ENCODE data around the gene MBOAT7.
"Not testable (repeated sequence)": the region's sequence is repeated elsewhere in the genome, so short reads cannot be mapped to it uniquely, and the experiment has no call there.

The MBOAT7 gene

GRCh38 chr19:54209058-54209810 lies 19.9 kb upstream of the MBOAT7 start:
- no peak for TF ChIP-seq CTCF (IDR thresholded peaks at IDR 0.05; ENCODE audit: low read depth, low read length)
- no peak overlapping the region for H3K4me3 ChIP-seq (ENCODE audit: low read depth, low read length)

- H3K4me3 ChIP-seq (ENCODE audit: low read depth, low read length): no peak overlapping the region
These were observed 19.3 kb upstream of the MBOAT7 start for GRCh38 chr19:54208784-54209057.

GRCh38 chr19:54207983-54208783 lies 18.8 kb upstream of the MBOAT7 start:
- no peak for TF ChIP-seq CTCF (IDR thresholded peaks at IDR 0.05; ENCODE audit: low read depth, low read length)
- H3K4me3 ChIP-seq (ENCODE audit: low read depth, low read length): no peak overlapping the region

More at GRCh38 chr19:54208784-54209057, 19.3 kb upstream of the MBOAT7 start:
- no peak for TF ChIP-seq CTCF (IDR thresholded peaks at IDR 0.05; ENCODE audit: low read depth, low read length)

GRCh38 chr19:54207676-54207982 lies 18.2 kb upstream of the MBOAT7 start:
- no peak for TF ChIP-seq CTCF (IDR thresholded peaks at IDR 0.05; ENCODE audit: low read depth, low read length)
- no peak overlapping the region for H3K4me3 ChIP-seq (ENCODE audit: low read depth, low read length)

GRCh38 chr19:54207193-54207592 lies 17.8 kb upstream of the MBOAT7 start:
- H3K4me3 ChIP-seq (ENCODE audit: low read depth, low read length): not testable (repeated sequence)

- no peak for TF ChIP-seq CTCF (IDR thresholded peaks at IDR 0.05; ENCODE audit: low read depth, low read length)
- no peak overlapping the region for H3K4me3 ChIP-seq (ENCODE audit: low read depth, low read length)
These were observed 17.4 kb upstream of the MBOAT7 start for GRCh38 chr19:54206831-54207177.

- no peak overlapping the region for H3K4me3 ChIP-seq (ENCODE audit: low read depth, low read length)
- no peak for TF ChIP-seq CTCF (IDR thresholded peaks at IDR 0.05; ENCODE audit: low read depth, low read length)
These were observed 16.9 kb upstream of the MBOAT7 start for GRCh38 chr19:54206030-54206830.
